CD14-positive monocyte (primary cell): Measurements from ENCODE around the gene CMTM3. TPM values are rescaled to one million over a fixed set of nuclear protein-coding genes. Genes with fewer than 3 reads are reported as not detected.
A peak's percentile ranks its signal among the peaks of the same experiment; 100 is the strongest.
"Not testable (repeated sequence)": the region's sequence is repeated elsewhere in the genome, so short reads cannot be mapped to it uniquely, and the experiment has no call there.

Experiments
- DNase-seq, 3 donors: peaks; one replicate each; pipeline ENCODE4 v3.0.0-alpha.2; 2011 to 2022
- H2AFZ ChIP-seq: 2 replicates; pipeline ENCODE4 v1.6.0; 2012; ENCODE audit warnings: mild to moderate bottlenecking, low read depth, low read length, inconsistent platforms; ENCODE audit not compliant: insufficient read depth, poor library complexity, severe bottlenecking
- H3K27ac ChIP-seq, 2 donors: 1 replicate in 1 of 2; 2 replicates in 1 of 2; pipeline ENCODE4 v1.5.1; 2012 to 2013; ENCODE audit warnings: low read length in 2 of 2, control low read depth in 1 of 2, inconsistent platforms in 1 of 2, low read depth in 1 of 2, mild to moderate bottlenecking in 1 of 2
- H3K27me3 ChIP-seq, 2 donors: one replicate each; pipeline versions ENCODE4 v1.6.0 to v1.6.1; 2011 to 2013; ENCODE audit warnings: low read length in 2 of 2; ENCODE audit not compliant: control insufficient read depth in 2 of 2, insufficient read depth in 2 of 2
- H3K36me3 ChIP-seq, 2 donors: replicated peaks in 1 of 2; 1 replicate in 1 of 2; 2 replicates in 1 of 2; pipeline versions ENCODE4 v1.5.1 to v1.6.1; 2012 to 2013; ENCODE audit warnings: low read length in 2 of 2, control low read depth in 1 of 2, inconsistent platforms in 1 of 2, mild to moderate bottlenecking in 1 of 2; ENCODE audit not compliant: insufficient read depth in 2 of 2, control insufficient read depth in 1 of 2
- H3K4me1 ChIP-seq, 2 donors: 1 replicate in 1 of 2; 2 replicates in 1 of 2; pipeline versions ENCODE4 v1.5.1 to v1.6.1; 2012 to 2013; ENCODE audit warnings: low read length in 2 of 2, control low read depth in 1 of 2, inconsistent platforms in 1 of 2, mild to moderate bottlenecking in 1 of 2, moderate library complexity in 1 of 2; ENCODE audit not compliant: insufficient read depth in 2 of 2, control insufficient read depth in 1 of 2
- H3K4me2 ChIP-seq: replicated peaks from 2 replicates; pipeline ENCODE3; 2012; ENCODE audit warnings: low read length, moderate library complexity, mild to moderate bottlenecking; ENCODE audit not compliant: poor library complexity, severe bottlenecking; ENCODE audit errors: extremely low read depth
- H3K4me3 ChIP-seq, 3 experiments: fragments of 200-600 bp in 1 of 3; sonication (generic) in 1 of 3; replicated peaks in 1 of 3; 1 replicate in 2 of 3; 2 replicates in 1 of 3; pipeline ENCODE4 v1.5.1; 2011 to 2013; ENCODE audit warnings: low read length in 3 of 3, mild to moderate bottlenecking in 3 of 3, control low read depth in 2 of 3, low read depth in 2 of 3, inconsistent platforms in 1 of 3, moderate library complexity in 1 of 3
- H3K79me2 ChIP-seq: 2 replicates; pipeline ENCODE4 v1.6.0; 2012; ENCODE audit warnings: mild to moderate bottlenecking, control low read depth, inconsistent platforms, low read length, moderate library complexity; ENCODE audit not compliant: insufficient read depth
- H3K9ac ChIP-seq: 2 replicates; pipeline ENCODE4 v1.6.0; 2017; ENCODE audit warnings: low read length, mild to moderate bottlenecking; ENCODE audit not compliant: insufficient read depth, poor library complexity, severe bottlenecking
- H3K9me3 ChIP-seq, 2 donors: replicated peaks in 1 of 2; 1 replicate in 1 of 2; 2 replicates in 1 of 2; pipeline versions ENCODE4 v1.5.1 to v1.6.1; 2012 to 2013; ENCODE audit warnings: low read length in 2 of 2, control low read depth in 1 of 2; ENCODE audit not compliant: control insufficient read depth in 1 of 2, insufficient read depth in 1 of 2
- H4K20me1 ChIP-seq: 2 replicates; pipeline ENCODE4 v1.6.0; 2012; ENCODE audit warnings: mild to moderate bottlenecking, low read length, control low read depth, moderate library complexity; ENCODE audit not compliant: insufficient read depth
- H3K27ac Mint-ChIP-seq, 7 donors: one replicate each; pipeline ENCODE4 v1.8.0; 2020; ENCODE audit warnings: mild to moderate bottlenecking in 7 of 7, mixed read lengths in 7 of 7, moderate library complexity in 6 of 7, inconsistent platforms in 2 of 7
- H3K27me3 Mint-ChIP-seq, 3 donors: one replicate each; pipeline ENCODE4 v1.8.0; 2021 to 2022; ENCODE audit warnings: low read depth in 3 of 3, mild to moderate bottlenecking in 3 of 3, mixed read lengths in 3 of 3, moderate library complexity in 3 of 3, inconsistent platforms in 1 of 3
- H3K36me3 Mint-ChIP-seq, 2 donors: one replicate each; pipeline ENCODE4 v1.8.0; 2020; ENCODE audit warnings: mixed read lengths in 2 of 2, inconsistent platforms in 1 of 2, mild to moderate bottlenecking in 1 of 2
- H3K4me1 Mint-ChIP-seq: one replicate; pipeline ENCODE4 v1.8.0; 2020; ENCODE audit warnings: mild to moderate bottlenecking, mixed read lengths
- H3K4me3 Mint-ChIP-seq, 2 donors: one replicate each; pipeline ENCODE4 v1.8.0; 2020; ENCODE audit warnings: mild to moderate bottlenecking in 2 of 2, mixed read lengths in 2 of 2, moderate library complexity in 1 of 2
- H3K9me3 Mint-ChIP-seq, 7 donors: one replicate each; pipeline ENCODE4 v1.8.0; 2020 to 2022; ENCODE audit warnings: mixed read lengths in 7 of 7, mild to moderate bottlenecking in 6 of 7, moderate library complexity in 6 of 7, inconsistent platforms in 2 of 7
- CTCF ChIP-seq: fragments of 200-600 bp; IDR thresholded peaks from one replicate; pipeline ENCODE4 v1.8.0; 2022; ENCODE audit warnings: antibody characterized with exemption, mild to moderate bottlenecking
- WGBS: methylation state at CpG from one replicate; pipeline ENCODE4 v1.1.5; 2013; ENCODE audit warnings: missing lambda C conversion rate; ENCODE audit not compliant: insufficient coverage; 5-methylcytosine and 5-hydroxymethylcytosine counted together
- intact Hi-C, 2 donors: fragments of 100-400 bp; cut with micrococcal nuclease; formaldehyde crosslinking; loops; one replicate each; pipeline versions ENCODE4 v1.15.0 to v1.15.1; 2023
- polyA plus RNA-seq, 3 donors: library from polyadenylated mRNA; depleted of rRNA in 1 of 3; unstranded in 2 of 3; stranded (reverse) in 1 of 3; fragments of 300-500 nt in 2 of 3; fragments of >200 nt in 1 of 3; fragmentation: Illumina TruSeq in 2 of 3; gene quantifications; 1 replicate in 2 of 3; 2 replicates in 1 of 3; pipeline ENCODE4 v1.2.3, GENCODE V29; 2012 to 2021

Gene CMTM3
- polyA plus RNA-seq, 3 donors = 125 to 131 (median 126) TPM

DNA sequence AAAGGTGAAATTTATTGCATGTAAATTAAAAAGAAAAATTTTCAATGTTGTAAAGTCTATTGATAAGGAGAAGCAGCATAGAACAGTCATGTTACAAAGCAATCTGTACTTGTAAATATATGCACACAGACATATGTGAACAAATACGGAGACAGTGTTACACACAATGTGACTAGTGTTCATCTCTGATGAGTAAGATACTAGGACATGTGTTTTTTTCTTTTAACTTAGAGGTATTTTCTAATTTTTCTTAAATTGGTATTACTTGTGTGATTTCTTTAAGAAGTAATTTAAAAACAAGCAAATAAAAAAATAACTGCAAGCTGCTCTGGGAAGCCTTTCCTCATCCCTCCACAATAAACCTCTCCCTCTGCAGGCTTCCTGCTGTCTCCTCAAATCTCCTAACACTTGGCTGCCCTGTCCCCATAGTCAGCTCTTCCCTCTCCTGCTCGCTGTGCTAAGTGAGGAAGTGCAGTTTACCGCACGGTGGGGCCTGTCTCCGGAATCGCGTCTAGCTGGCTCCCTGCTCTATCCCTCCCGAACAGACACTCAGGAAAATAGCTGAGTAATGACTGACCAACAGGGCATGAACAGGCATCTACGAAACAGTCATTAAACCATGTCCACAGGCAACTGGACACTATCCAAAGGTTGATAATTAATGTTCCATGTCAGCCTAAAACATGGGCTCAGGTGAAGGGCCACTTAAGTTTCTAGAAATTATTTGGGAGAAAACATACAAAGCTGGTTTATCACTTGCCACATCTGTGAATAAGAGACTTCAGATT, 56.1 kb downstream of the CMTM3 start:
- H3K4me2 ChIP-seq = peak overlapping the region; percentile 38
- intact Hi-C loops = loop anchor here in 1 of 2 donors (10.0 kb wide), 1 partner anchor 54 kb away; no protein-coding TSS in a partner anchor
- H3K27me3 ChIP-seq = no peaks in the 10 kb centered on the region
- DNase-seq = peak; percentile 44 to 62 (median 59)
- H3K27ac ChIP-seq = peak overlapping the region; percentile 11 to 66
- H3K4me1 ChIP-seq = peaks cover 38 to 44% of the 10 kb centered on the region in 2 donors
- H3K79me2 ChIP-seq = peaks cover 77% of the 10 kb centered on the region
- H2AFZ ChIP-seq = no peak overlapping the region
- no peaks in the 10 kb centered on the region for H3K9me3 Mint-ChIP-seq
- H3K4me3 Mint-ChIP-seq = peak overlapping the region in 1 of 2 donors; percentile 37
- H3K36me3 ChIP-seq = no peaks in the 10 kb centered on the region
- H3K36me3 Mint-ChIP-seq = no peaks in the 10 kb centered on the region
- no peaks in the 10 kb centered on the region for H4K20me1 ChIP-seq
- peak overlapping the region in 1 of 3 experiments; percentile 24 for H3K4me3 ChIP-seq
- H3K27me3 Mint-ChIP-seq = no peaks in the 10 kb centered on the region
- 0% methylated on average over 3 of the region's 9 CpGs for WGBS
- H3K4me1 Mint-ChIP-seq = peaks cover 48% of the 10 kb centered on the region
- peak overlapping the region; percentile 35 to 87 (median 80) for H3K27ac Mint-ChIP-seq
- no peak overlapping the region for H3K9ac ChIP-seq
- H3K9me3 ChIP-seq = no peaks in the 10 kb centered on the region
- peak; percentile 22 for TF ChIP-seq CTCF

DNA sequence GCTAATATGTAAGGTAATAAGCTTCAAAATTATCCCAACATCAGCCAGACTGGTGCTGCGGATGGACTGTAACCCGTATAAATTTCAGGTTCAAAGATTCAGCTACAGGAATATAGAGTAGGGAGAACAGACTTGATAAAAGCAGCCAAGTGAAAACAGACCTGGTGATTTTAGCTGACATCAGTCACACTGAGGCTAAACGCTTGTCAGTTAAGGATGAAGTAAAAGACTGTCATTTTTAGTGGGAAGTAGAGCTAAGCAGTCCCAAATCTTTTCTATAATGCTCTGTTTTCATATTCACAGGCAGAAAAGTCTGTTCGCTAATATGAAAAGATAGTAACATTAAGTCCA, 56.7 kb downstream of the CMTM3 start:
- Histone ChIP-seq H3K4me1 (peaks cover 38 to 44% of the 10 kb centered on the region in 2 donors), H3K4me2 (peak overlapping the region; percentile 38), H3K9me3 (no peaks in the 10 kb centered on the region), H4K20me1 (no peaks in the 10 kb centered on the region), H3K27me3 (no peaks in the 10 kb centered on the region), H2AFZ (no peak overlapping the region), H3K36me3 (no peaks in the 10 kb centered on the region), H3K79me2 (peaks cover 75% of the 10 kb centered on the region), H3K9ac (no peak overlapping the region), H3K27ac (peak overlapping the region in 1 of 2 donors; percentile 66), H3K4me3 (peak overlapping the region in 1 of 3 experiments; percentile 24)
- H3K9me3 Mint-ChIP-seq = no peaks in the 10 kb centered on the region
- intact Hi-C loops = loop anchor here in 1 of 2 donors (10.0 kb wide), 1 partner anchor 54 kb away; no protein-coding TSS in a partner anchor
- H3K4me1 Mint-ChIP-seq = peaks cover 48% of the 10 kb centered on the region
- peak overlapping the region in 3 of 7 donors; percentile 21 to 77 (median 65) for H3K27ac Mint-ChIP-seq
- H3K27me3 Mint-ChIP-seq = no peaks in the 10 kb centered on the region
- no peak overlapping the region for H3K4me3 Mint-ChIP-seq
- no CpG with 5 or more reads among the region's 4 CpGs for WGBS
- no peak for DNase-seq
- no peak for TF ChIP-seq CTCF
- H3K36me3 Mint-ChIP-seq = no peaks in the 10 kb centered on the region

GRCh38 chr16:66661671-66662346, 57.3 kb downstream of the CMTM3 start:
- not testable (repeated sequence) for H3K27me3 Mint-ChIP-seq, H2AFZ ChIP-seq, H3K27me3 ChIP-seq, H3K27ac ChIP-seq, H3K9me3 Mint-ChIP-seq, H3K9ac ChIP-seq, H4K20me1 ChIP-seq, H3K4me2 ChIP-seq, H3K27ac Mint-ChIP-seq, H3K36me3 Mint-ChIP-seq, DNase-seq, H3K4me3 Mint-ChIP-seq, H3K4me3 ChIP-seq, H3K36me3 ChIP-seq, H3K9me3 ChIP-seq
- H3K4me1 Mint-ChIP-seq = peaks cover 43% of the 10 kb centered on the region
- Histone ChIP-seq H3K4me1 (peaks cover 34 to 40% of the 10 kb centered on the region in 2 donors), H3K79me2 (peaks cover 72% of the 10 kb centered on the region)
- intact Hi-C loops = loop anchor here in 1 of 2 donors (10.0 kb wide), 1 partner anchor 53 kb away; no protein-coding TSS in a partner anchor
- 100% methylated on average over 1 of the region's 6 CpGs for whole genome bisulfite sequencing
